GM23338 (cell line): ENCODE results near the gene GPR35. TPM values are rescaled to one million over a fixed set of nuclear protein-coding genes. Genes with fewer than 3 reads are reported as not detected.

Experiments used
- ATAC-seq: fragments of 200-7000 bp; cut with Tn5 transposase; 3 replicates; pipeline ENCODE4 v1.9.1; 2020
- DNase-seq: peaks from one replicate; pipeline ENCODE4 v3.0.0-alpha.2; 2015; ENCODE audit warnings: low spot score
- H2AFZ ChIP-seq: fragments of 200-600 bp; sonication (generic); 2 replicates; pipeline ENCODE4 v1.8.0; 2016; ENCODE audit warnings: antibody characterized with exemption, mild to moderate bottlenecking, moderate library complexity
- H3F3A ChIP-seq: fragments of 200-600 bp; sonication (generic); replicated peaks from 2 replicates; pipeline ENCODE4 v1.8.0; 2017; ENCODE audit warnings: antibody characterized with exemption, mixed run types, low read depth
- H3K27ac ChIP-seq: fragments of 200-600 bp; sonication (generic); 2 replicates; pipeline ENCODE4 v1.6.1; 2016; ENCODE audit warnings: low read depth
- H3K27me3 ChIP-seq: fragments of 200-600 bp; sonication (generic); 2 replicates; pipeline ENCODE4 v1.8.0; 2016; ENCODE audit warnings: mild to moderate bottlenecking, mixed run types, moderate library complexity; ENCODE audit not compliant: insufficient read depth
- H3K36me3 ChIP-seq: fragments of 200-600 bp; sonication (generic); 2 replicates; pipeline ENCODE4 v1.8.0; 2016; ENCODE audit warnings: mild to moderate bottlenecking; ENCODE audit not compliant: insufficient read depth
- H3K4me1 ChIP-seq: fragments of 200-600 bp; sonication (generic); 2 replicates; pipeline ENCODE4 v1.8.0; 2016; ENCODE audit warnings: mild to moderate bottlenecking, moderate library complexity; ENCODE audit not compliant: insufficient read depth
- H3K4me2 ChIP-seq: fragments of 200-600 bp; sonication (generic); 2 replicates; pipeline ENCODE4 v1.7.1; 2017; ENCODE audit warnings: mixed run types
- H3K4me3 ChIP-seq: fragments of 200-600 bp; sonication (generic); 2 replicates; pipeline ENCODE4 v1.6.1; 2016; ENCODE audit warnings: mixed run types
- H3K79me2 ChIP-seq: fragments of 200-600 bp; sonication (generic); replicated peaks from 2 replicates; pipeline ENCODE4 v1.8.0; 2017; ENCODE audit warnings: mild to moderate bottlenecking; ENCODE audit not compliant: insufficient read depth
- H3K9me2 ChIP-seq: fragments of 200-600 bp; sonication (generic); 2 replicates; pipeline ENCODE4 v1.8.0; 2017; ENCODE audit not compliant: insufficient read depth
- H4K20me1 ChIP-seq: fragments of 200-600 bp; sonication (generic); replicated peaks from 2 replicates; pipeline ENCODE4 v1.8.0; 2017; ENCODE audit warnings: mild to moderate bottlenecking; ENCODE audit not compliant: insufficient read depth
- H3K27ac Mint-ChIP-seq: 2 replicates; pipeline ENCODE4 v1.8.0; 2020; ENCODE audit warnings: inconsistent platforms, mild to moderate bottlenecking, moderate library complexity, mixed read lengths
- H3K27me3 Mint-ChIP-seq: 3 replicates; pipeline ENCODE4 v1.8.0; 2022; ENCODE audit warnings: low read depth, mild to moderate bottlenecking, moderate library complexity, mixed read lengths, inconsistent platforms; ENCODE audit not compliant: insufficient read depth, poor library complexity
- H3K36me3 Mint-ChIP-seq: 3 replicates; pipeline ENCODE4 v1.8.0; 2021; ENCODE audit warnings: low read depth, mild to moderate bottlenecking, inconsistent platforms, moderate library complexity, mixed read lengths
- H3K4me1 Mint-ChIP-seq: 3 replicates; pipeline ENCODE4 v1.8.0; 2020; ENCODE audit warnings: mild to moderate bottlenecking, inconsistent platforms, mixed read lengths
- H3K4me3 Mint-ChIP-seq: 3 replicates; pipeline ENCODE4 v1.8.0; 2021; ENCODE audit warnings: moderate library complexity, mild to moderate bottlenecking, inconsistent platforms, mixed read lengths
- H3K9me3 Mint-ChIP-seq: 3 replicates; pipeline ENCODE4 v1.8.0; 2020; ENCODE audit warnings: moderate library complexity, mild to moderate bottlenecking, inconsistent platforms, mixed read lengths
- CREB1 ChIP-seq: fragments of 250-450 bp; sonication (Bioruptor Pico); IDR thresholded peaks from 2 replicates; pipeline ENCODE4 v1.5.0; 2020; ENCODE audit warnings: low read depth, mild to moderate bottlenecking, moderate library complexity
- CTCF ChIP-seq, 2 experiments: fragments of 200-600 bp in 1 of 2; sonication (generic) in 1 of 2; conservative IDR thresholded peaks; 2 replicates each; pipeline versions ENCODE4 v1.5.1 to v1.6.1; 2016 to 2017; ENCODE audit warnings: antibody characterized with exemption in 2 of 2, low read depth in 2 of 2, mild to moderate bottlenecking in 2 of 2, moderate library complexity in 1 of 2
- ETS1 ChIP-seq: IDR thresholded peaks from 2 replicates; pipeline ENCODE4 v1.6.1; 2016; ENCODE audit warnings: antibody characterized with exemption
- EZH2 ChIP-seq: fragments of 200-600 bp; sonication (generic); IDR thresholded peaks from one replicate; pipeline ENCODE4 v1.8.0; 2017; ENCODE audit warnings: antibody characterized with exemption, mild to moderate bottlenecking, low read depth; ENCODE audit not compliant: unreplicated experiment
- EZH2phosphoT487 ChIP-seq: fragments of 200-600 bp; sonication (generic); IDR thresholded peaks from one replicate; pipeline ENCODE4 v1.8.1; 2018; ENCODE audit warnings: antibody characterized with exemption; ENCODE audit not compliant: unreplicated experiment
- JUNB ChIP-seq: IDR thresholded peaks from one replicate; pipeline ENCODE4 v1.6.1; 2016; ENCODE audit warnings: antibody characterized with exemption; ENCODE audit not compliant: unreplicated experiment
- NANOG ChIP-seq: IDR thresholded peaks from 2 replicates; pipeline ENCODE4 v1.6.1; 2016; ENCODE audit warnings: antibody characterized with exemption, borderline replicate concordance
- POLR2AphosphoS5 ChIP-seq: IDR thresholded peaks from 2 replicates; pipeline ENCODE4 v1.6.1; 2016; ENCODE audit warnings: antibody characterized with exemption, low read depth
- REST ChIP-seq: IDR thresholded peaks from one replicate; pipeline ENCODE4 v1.6.1; 2018; ENCODE audit warnings: antibody characterized with exemption; ENCODE audit not compliant: unreplicated experiment
- STAT1 ChIP-seq: IDR thresholded peaks from one replicate; pipeline ENCODE4 v1.6.1; 2016; ENCODE audit warnings: antibody characterized with exemption; ENCODE audit not compliant: unreplicated experiment
- ZNF114 ChIP-seq: fragments of 250-450 bp; sonication (Bioruptor Pico); IDR thresholded peaks from 2 replicates; pipeline ENCODE4 v1.5.0; 2020; ENCODE audit warnings: mild to moderate bottlenecking, moderate library complexity
- ZNF331 ChIP-seq: fragments of 250-450 bp; sonication (Bioruptor Pico); IDR thresholded peaks from 2 replicates; pipeline ENCODE4 v1.5.0; 2020; ENCODE audit warnings: low read depth, mild to moderate bottlenecking, moderate library complexity
- polyA plus RNA-seq: library from polyadenylated mRNA; unstranded; fragments of >200 nt; fragmentation: Nextera tagmentation; extraction: Ambion mirVana; gene quantifications from 2 replicates; pipeline ENCODE4 v1.2.1, GENCODE V29; 2016
- total RNA-seq: library from RNA; depleted of rRNA; stranded (reverse); fragments of >200 nt; shearing (Covaris generic); gene quantifications from 2 replicates; pipeline ENCODE4 v1.2.3, GENCODE V29; 2014
- TF ChIP-seq, protein P1 (sequence below): fragments of 250-450 bp; sonication (Bioruptor Pico); IDR thresholded peaks from 2 replicates; pipeline ENCODE4 v1.5.0; 2020; ENCODE audit warnings: mild to moderate bottlenecking, moderate library complexity

Gene GPR35
- total and polyA plus RNA-seq, 2 experiments from 2014 or later, result not detected

GRCh38 chr2:240643093-240643810, 18.0 kb downstream of the GPR35 start:
- H3K36me3 Mint-ChIP-seq, result peaks cover 3% of the 10 kb centered on the region; the same call in 1 of the 3 replicates
- DNase-seq (no peak), ATAC-seq (no peak)
- Histone ChIP-seq H3K9me2 (no peaks in the 10 kb centered on the region), H3K27ac (no peak overlapping the region), H3K27me3 (no peaks in the 10 kb centered on the region), H4K20me1 (no peaks in the 10 kb centered on the region), H3K4me1 (no peaks in the 10 kb centered on the region), H3K4me2 (no peak overlapping the region), H2AFZ (no peak overlapping the region), H3K36me3 (no peaks in the 10 kb centered on the region), H3K4me3 (no peak overlapping the region), H3K79me2 (no peaks in the 10 kb centered on the region), H3F3A (no peaks in the 10 kb centered on the region)
- no peak overlapping the region for H3K4me3 Mint-ChIP-seq
- TF ChIP-seq CREB1 (CRISPR knock-in tag), result no peak
- no peak for TF ChIP-seq REST
- TF ChIP-seq ZNF331, result no peak
- TF ChIP-seq NANOG, result no peak
- no peak for TF ChIP-seq CTCF (conservative IDR thresholded peaks at IDR 0.05; ENCODE audit: low read depth in 2 of 2)
- TF ChIP-seq, protein P1, sequence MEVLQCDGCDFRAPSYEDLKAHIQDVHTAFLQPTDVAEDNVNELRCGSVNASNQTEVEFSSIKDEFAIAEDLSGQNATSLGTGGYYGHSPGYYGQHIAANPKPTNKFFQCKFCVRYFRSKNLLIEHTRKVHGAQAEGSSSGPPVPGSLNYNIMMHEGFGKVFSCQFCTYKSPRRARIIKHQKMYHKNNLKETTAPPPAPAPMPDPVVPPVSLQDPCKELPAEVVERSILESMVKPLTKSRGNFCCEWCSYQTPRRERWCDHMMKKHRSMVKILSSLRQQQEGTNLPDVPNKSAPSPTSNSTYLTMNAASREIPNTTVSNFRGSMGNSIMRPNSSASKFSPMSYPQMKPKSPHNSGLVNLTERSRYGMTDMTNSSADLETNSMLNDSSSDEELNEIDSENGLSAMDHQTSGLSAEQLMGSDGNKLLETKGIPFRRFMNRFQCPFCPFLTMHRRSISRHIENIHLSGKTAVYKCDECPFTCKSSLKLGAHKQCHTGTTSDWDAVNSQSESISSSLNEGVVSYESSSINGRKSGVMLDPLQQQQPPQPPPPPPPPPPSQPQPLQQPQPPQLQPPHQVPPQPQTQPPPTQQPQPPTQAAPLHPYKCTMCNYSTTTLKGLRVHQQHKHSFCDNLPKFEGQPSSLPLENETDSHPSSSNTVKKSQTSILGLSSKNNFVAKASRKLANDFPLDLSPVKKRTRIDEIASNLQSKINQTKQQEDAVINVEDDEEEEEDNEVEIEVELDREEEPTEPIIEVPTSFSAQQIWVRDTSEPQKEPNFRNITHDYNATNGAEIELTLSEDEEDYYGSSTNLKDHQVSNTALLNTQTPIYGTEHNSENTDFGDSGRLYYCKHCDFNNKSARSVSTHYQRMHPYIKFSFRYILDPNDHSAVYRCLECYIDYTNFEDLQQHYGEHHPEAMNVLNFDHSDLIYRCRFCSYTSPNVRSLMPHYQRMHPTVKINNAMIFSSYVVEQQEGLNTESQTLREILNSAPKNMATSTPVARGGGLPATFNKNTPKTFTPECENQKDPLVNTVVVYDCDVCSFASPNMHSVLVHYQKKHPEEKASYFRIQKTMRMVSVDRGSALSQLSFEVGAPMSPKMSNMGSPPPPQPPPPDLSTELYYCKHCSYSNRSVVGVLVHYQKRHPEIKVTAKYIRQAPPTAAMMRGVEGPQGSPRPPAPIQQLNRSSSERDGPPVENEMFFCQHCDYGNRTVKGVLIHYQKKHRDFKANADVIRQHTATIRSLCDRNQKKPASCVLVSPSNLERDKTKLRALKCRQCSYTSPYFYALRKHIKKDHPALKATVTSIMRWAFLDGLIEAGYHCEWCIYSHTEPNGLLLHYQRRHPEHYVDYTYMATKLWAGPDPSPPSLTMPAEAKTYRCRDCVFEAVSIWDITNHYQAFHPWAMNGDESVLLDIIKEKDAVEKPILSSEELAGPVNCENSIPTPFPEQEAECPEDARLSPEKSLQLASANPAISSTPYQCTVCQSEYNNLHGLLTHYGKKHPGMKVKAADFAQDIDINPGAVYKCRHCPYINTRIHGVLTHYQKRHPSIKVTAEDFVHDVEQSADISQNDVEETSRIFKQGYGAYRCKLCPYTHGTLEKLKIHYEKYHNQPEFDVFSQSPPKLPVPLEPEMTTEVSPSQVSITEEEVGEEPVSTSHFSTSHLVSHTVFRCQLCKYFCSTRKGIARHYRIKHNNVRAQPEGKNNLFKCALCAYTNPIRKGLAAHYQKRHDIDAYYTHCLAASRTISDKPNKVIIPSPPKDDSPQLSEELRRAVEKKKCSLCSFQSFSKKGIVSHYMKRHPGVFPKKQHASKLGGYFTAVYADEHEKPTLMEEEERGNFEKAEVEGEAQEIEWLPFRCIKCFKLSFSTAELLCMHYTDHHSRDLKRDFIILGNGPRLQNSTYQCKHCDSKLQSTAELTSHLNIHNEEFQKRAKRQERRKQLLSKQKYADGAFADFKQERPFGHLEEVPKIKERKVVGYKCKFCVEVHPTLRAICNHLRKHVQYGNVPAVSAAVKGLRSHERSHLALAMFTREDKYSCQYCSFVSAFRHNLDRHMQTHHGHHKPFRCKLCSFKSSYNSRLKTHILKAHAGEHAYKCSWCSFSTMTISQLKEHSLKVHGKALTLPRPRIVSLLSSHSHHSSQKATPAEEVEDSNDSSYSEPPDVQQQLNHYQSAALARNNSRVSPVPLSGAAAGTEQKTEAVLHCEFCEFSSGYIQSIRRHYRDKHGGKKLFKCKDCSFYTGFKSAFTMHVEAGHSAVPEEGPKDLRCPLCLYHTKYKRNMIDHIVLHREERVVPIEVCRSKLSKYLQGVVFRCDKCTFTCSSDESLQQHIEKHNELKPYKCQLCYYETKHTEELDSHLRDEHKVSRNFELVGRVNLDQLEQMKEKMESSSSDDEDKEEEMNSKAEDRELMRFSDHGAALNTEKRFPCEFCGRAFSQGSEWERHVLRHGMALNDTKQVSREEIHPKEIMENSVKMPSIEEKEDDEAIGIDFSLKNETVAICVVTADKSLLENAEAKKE (CRISPR knock-in tag), result no peak
- no peak for TF ChIP-seq JUNB
- TF ChIP-seq ETS1, result no peak
- no peak for TF ChIP-seq POLR2AphosphoS5
- TF ChIP-seq EZH2, result no peak
- no peak for TF ChIP-seq STAT1
- no peak for TF ChIP-seq EZH2phosphoT487
- no peak for TF ChIP-seq ZNF114 (CRISPR knock-in tag)
- peaks cover 12% of the 10 kb centered on the region for H3K27me3 Mint-ChIP-seq
- no peaks in the 10 kb centered on the region for H3K4me1 Mint-ChIP-seq
- H3K9me3 Mint-ChIP-seq, result peaks cover 4% of the 10 kb centered on the region; the same call in 2 of the 3 replicates
- H3K27ac Mint-ChIP-seq, result no peak overlapping the region
